Mesodermal cell (in vitro differentiated cells): ENCODE measurements around the gene SLC2A5.

Experiments used
- H3K27ac ChIP-seq: 2 replicates; pipeline ENCODE4 v1.7.0; 2013; ENCODE audit warnings: mild to moderate bottlenecking, low read depth, low read length, moderate library complexity; ENCODE audit not compliant: severe bottlenecking
- H3K36me3 ChIP-seq: 2 replicates; pipeline ENCODE4 v1.7.1; 2013; ENCODE audit warnings: mild to moderate bottlenecking, low read length, moderate library complexity; ENCODE audit not compliant: control insufficient read depth, insufficient read depth
- H3K4me1 ChIP-seq: one replicate; pipeline ENCODE4 v1.7.1; 2013; ENCODE audit warnings: mild to moderate bottlenecking, low read length; ENCODE audit not compliant: insufficient read depth, control insufficient read depth, poor library complexity, severe bottlenecking
- H3K4me3 ChIP-seq: 2 replicates; pipeline ENCODE4 v1.7.0; 2013; ENCODE audit warnings: low read length, control low read depth, mild to moderate bottlenecking; ENCODE audit not compliant: insufficient read depth, poor library complexity, severe bottlenecking; ENCODE audit errors: extremely low read depth
- H3K9me3 ChIP-seq: 2 replicates; pipeline ENCODE4 v1.7.1; 2013; ENCODE audit warnings: mild to moderate bottlenecking, low read length, moderate library complexity; ENCODE audit not compliant: control insufficient read depth
- WGBS, 2 experiments: methylation state at CpG; one replicate each; pipeline ENCODE4 v1.1.5; 2013; ENCODE audit warnings: missing lambda C conversion rate in 2 of 2; ENCODE audit not compliant: insufficient coverage in 2 of 2; 5-methylcytosine and 5-hydroxymethylcytosine counted together

The SLC2A5 gene

GRCh38 chr1:9061252-9061960, 8.0 kb downstream of the SLC2A5 start:
- Histone ChIP-seq H3K36me3 (no peaks in the 10 kb centered on the region), H3K4me1 (peaks cover 2% of the 10 kb centered on the region), H3K9me3 (no peaks in the 10 kb centered on the region), H3K27ac (no peak overlapping the region), H3K4me3 (no peak overlapping the region)
- WGBS, 2 experiments, result 75 to 86% methylated on average over 2 of the region's 6 CpGs

- Histone ChIP-seq H3K4me1 (peaks cover 2% of the 10 kb centered on the region), H3K36me3 (no peaks in the 10 kb centered on the region), H3K9me3 (no peaks in the 10 kb centered on the region), H3K4me3 (no peak overlapping the region), H3K27ac (no peak overlapping the region)
- WGBS, 2 experiments, result 86 to 100% methylated on average over 1 to 3 of the region's 4 CpGs
Observed at GRCh38 chr1:9059891-9060744, 9.3 kb downstream of the SLC2A5 start.

GRCh38 chr1:9058465-9058864, 11.0 kb downstream of the SLC2A5 start:
- no peak overlapping the region for H3K27ac ChIP-seq
- WGBS, 2 experiments, result 80 to 83% methylated on average over 1 to 2 of the region's 2 CpGs

GRCh38 chr1:9057851-9058250, 11.6 kb downstream of the SLC2A5 start:
- WGBS, 2 experiments, result 87 to 90% methylated on average over 7 to 9 of the region's 10 CpGs
- Histone ChIP-seq H3K9me3 (no peaks in the 10 kb centered on the region), H3K36me3 (no peaks in the 10 kb centered on the region)

More at GRCh38 chr1:9058465-9058864, 11.0 kb downstream of the SLC2A5 start:
- no peaks in the 10 kb centered on the region for H3K9me3 ChIP-seq
- H3K4me1 ChIP-seq, result no peaks in the 10 kb centered on the region
- H3K36me3 ChIP-seq, result no peaks in the 10 kb centered on the region
- no peak overlapping the region for H3K4me3 ChIP-seq

GRCh38 chr1:9052272-9053049, 17.0 kb downstream of the SLC2A5 start:
- no peaks in the 10 kb centered on the region for H3K9me3 ChIP-seq
- 100% methylated on average over 1 of the region's 6 CpGs for WGBS, 2 experiments
- H3K36me3 ChIP-seq, result no peaks in the 10 kb centered on the region
- H3K4me1 ChIP-seq, result no peaks in the 10 kb centered on the region
- H3K27ac ChIP-seq, result no peak overlapping the region
- no peak overlapping the region for H3K4me3 ChIP-seq

More at GRCh38 chr1:9057851-9058250, 11.6 kb downstream of the SLC2A5 start:
- Histone ChIP-seq H3K4me3 (no peak overlapping the region), H3K4me1 (no peaks in the 10 kb centered on the region), H3K27ac (no peak overlapping the region)

GRCh38 chr1:9051379-9051778, 18.1 kb downstream of the SLC2A5 start:
- Histone ChIP-seq H3K4me3 (no peak overlapping the region), H3K27ac (no peak overlapping the region), H3K4me1 (no peaks in the 10 kb centered on the region), H3K9me3 (no peaks in the 10 kb centered on the region), H3K36me3 (no peaks in the 10 kb centered on the region)
- no CpG with 5 or more reads among the region's 1 CpG for WGBS, 2 experiments

- no peaks in the 10 kb centered on the region for H3K9me3 ChIP-seq
- no peak overlapping the region for H3K4me3 ChIP-seq
- no peaks in the 10 kb centered on the region for H3K4me1 ChIP-seq
- no peaks in the 10 kb centered on the region for H3K36me3 ChIP-seq
- WGBS, 2 experiments, result 40 to 100% methylated on average over 1 of the region's 3 CpGs
- H3K27ac ChIP-seq, result no peak overlapping the region
Observed at GRCh38 chr1:9050803-9051202, 18.6 kb downstream of the SLC2A5 start.

- WGBS, 2 experiments, result 80 to 100% methylated on average over 1 to 2 of the region's 7 CpGs
- Histone ChIP-seq H3K4me1 (no peaks in the 10 kb centered on the region), H3K4me3 (no peak overlapping the region), H3K9me3 (no peaks in the 10 kb centered on the region), H3K36me3 (no peaks in the 10 kb centered on the region), H3K27ac (no peak overlapping the region)
Observed at GRCh38 chr1:9048551-9048950, 20.9 kb downstream of the SLC2A5 start.

DNA sequence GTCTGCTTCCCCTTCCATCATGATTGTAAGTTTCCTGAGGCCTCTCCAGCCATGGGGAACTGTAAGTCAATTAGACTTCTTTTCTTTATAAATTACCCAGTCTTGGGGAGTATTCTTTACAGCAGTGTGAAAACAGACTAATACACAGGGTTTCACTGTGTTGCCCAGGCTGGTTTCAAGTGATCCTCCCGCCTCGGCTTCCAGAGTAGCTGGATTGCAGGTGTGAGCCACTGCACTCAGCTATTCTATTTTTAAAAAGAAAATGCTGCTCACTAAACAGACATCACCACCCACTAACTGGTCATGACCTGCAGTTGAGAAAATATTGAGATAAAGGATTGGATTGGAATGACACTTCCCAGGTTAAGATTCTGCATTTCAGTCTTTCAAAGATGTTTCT, 22.4 kb downstream of the SLC2A5 start:
- 84% methylated on average over 2 of the region's 2 CpGs; no CpG with 5 or more reads in 1 of the 2 experiments for WGBS, 2 experiments
- no peaks in the 10 kb centered on the region for H3K9me3 ChIP-seq
- H3K27ac ChIP-seq, result no peak overlapping the region
- no peaks in the 10 kb centered on the region for H3K4me1 ChIP-seq
- no peak overlapping the region for H3K4me3 ChIP-seq
- H3K36me3 ChIP-seq, result no peaks in the 10 kb centered on the region

- Histone ChIP-seq H3K4me3 (no peak overlapping the region), H3K36me3 (no peaks in the 10 kb centered on the region), H3K9me3 (no peaks in the 10 kb centered on the region), H3K27ac (no peak overlapping the region), H3K4me1 (no peaks in the 10 kb centered on the region)
- 82 to 86% methylated on average over 4 to 6 of the region's 7 CpGs for whole genome bisulfite sequencing, 2 experiments
Observed at GRCh38 chr1:9045861-9046510, 23.4 kb downstream of the SLC2A5 start.
